ENCODE data around the gene PJVK.
"Not testable (repeated sequence)": the region's sequence is repeated elsewhere in the genome, so short reads cannot be mapped to it uniquely, and the experiment has no call there.

Gene PJVK

GRCh38 chr2:178429336-178429735, 21.8 kb upstream of the PJVK start:
- no peak for DNase-seq (ENCODE audit: low read depth in 2 of 2)

GRCh38 chr2:178436662-178437061, 14.5 kb upstream of the PJVK start:
- no peak for DNase-seq (ENCODE audit: low read depth in 2 of 2)

- no peak for DNase-seq (ENCODE audit: low read depth in 2 of 2)
Observed at GRCh38 chr2:178441426-178441825, 9.8 kb upstream of the PJVK start.

GRCh38 chr2:178448968-178449661, 2.1 kb upstream of the PJVK start:
- DNase-seq (ENCODE audit: low read depth in 2 of 2), result no peak

GRCh38 chr2:178449700-178450523, 1.3 kb upstream of the PJVK start:
- DNase-seq (ENCODE audit: low read depth in 2 of 2), result no peak

GRCh38 chr2:178450524-178450773, 729 bp upstream of the PJVK start:
- DNase-seq (ENCODE audit: low read depth in 2 of 2), result no peak

- DNase-seq (ENCODE audit: low read depth in 2 of 2), result no peak
Observed at GRCh38 chr2:178452334-178452733, 1.2 kb downstream of the PJVK start.

- DNase-seq (ENCODE audit: low read depth in 2 of 2), result no peak
Observed at GRCh38 chr2:178452870-178453269, 1.7 kb downstream of the PJVK start.

GRCh38 chr2:178455947-178456346, 4.8 kb downstream of the PJVK start:
- no peak for DNase-seq (ENCODE audit: low read depth in 2 of 2)

GRCh38 chr2:178457390-178457886, 6.3 kb downstream of the PJVK start:
- no peak for DNase-seq (ENCODE audit: low read depth in 2 of 2)

GRCh38 chr2:178469219-178469849, 18.2 kb downstream of the PJVK start:
- DNase-seq (ENCODE audit: low read depth in 2 of 2), result no peak

- not testable (repeated sequence) for DNase-seq (ENCODE audit: low read depth in 2 of 2)
Observed at GRCh38 chr2:178471313-178471712, 20.1 kb downstream of the PJVK start.

- DNase-seq (ENCODE audit: low read depth in 2 of 2), result no peak
Observed at GRCh38 chr2:178473373-178473772, 22.2 kb downstream of the PJVK start.

- no peak for DNase-seq (ENCODE audit: low read depth in 2 of 2)
Observed at GRCh38 chr2:178473931-178474330, 22.8 kb downstream of the PJVK start.

GRCh38 chr2:178474560-178474959, 23.4 kb downstream of the PJVK start:
- no peak for DNase-seq (ENCODE audit: low read depth in 2 of 2)

- DNase-seq (ENCODE audit: low read depth in 2 of 2), result no peak
Observed at GRCh38 chr2:178476477-178476876, 25.3 kb downstream of the PJVK start.

GRCh38 chr2:178477443-178478129, 26.4 kb downstream of the PJVK start:
- no peak for DNase-seq (ENCODE audit: low read depth in 2 of 2)

- DNase-seq (ENCODE audit: low read depth in 2 of 2), result no peak
Observed at GRCh38 chr2:178478130-178478438, 26.9 kb downstream of the PJVK start.

GRCh38 chr2:178478439-178479274, 27.5 kb downstream of the PJVK start, which contains the start of gene FKBP7:
Gene FKBP7 (minus strand): TSS chr2:178478600. CDS start chr2:178478499, 101 bp downstream.
- peak; percentile 72 to 76 for DNase-seq (ENCODE audit: low read depth in 2 of 2)

- DNase-seq (ENCODE audit: low read depth in 2 of 2), result no peak
Observed at GRCh38 chr2:178479275-178479616, 28.1 kb downstream of the PJVK start.

- DNase-seq (ENCODE audit: low read depth in 2 of 2), result no peak
Observed at GRCh38 chr2:178479758-178480226, 28.6 kb downstream of the PJVK start.

Data from stimulated activated CD4-positive, alpha-beta T cell treated with anti-CD3 and anti-CD28 coated beads, Interleukin-1b, Interleukin-23, amount 100 ng/mL, for 4 hours (primary cell).